Lower leg skin (tissue), 3 donors: ENCODE measurements around the gene TMEM154.

ENCODE experiments used
- POLR2A ChIP-seq, 2 donors: fragments of 450-650 bp; IDR thresholded peaks; one replicate each; pipeline ENCODE4 v1.6.1; 2016 to 2017; ENCODE audit warnings: antibody characterized with exemption in 2 of 2, mild to moderate bottlenecking in 1 of 2, moderate library complexity in 1 of 2
- TF ChIP-seq, protein P1 (sequence below), 3 donors: fragments of 450-650 bp; IDR thresholded peaks; one replicate each; pipeline ENCODE4 v1.5.1; 2016; ENCODE audit warnings: antibody characterized with exemption in 3 of 3, mild to moderate bottlenecking in 3 of 3, moderate library complexity in 2 of 3

DNA sequence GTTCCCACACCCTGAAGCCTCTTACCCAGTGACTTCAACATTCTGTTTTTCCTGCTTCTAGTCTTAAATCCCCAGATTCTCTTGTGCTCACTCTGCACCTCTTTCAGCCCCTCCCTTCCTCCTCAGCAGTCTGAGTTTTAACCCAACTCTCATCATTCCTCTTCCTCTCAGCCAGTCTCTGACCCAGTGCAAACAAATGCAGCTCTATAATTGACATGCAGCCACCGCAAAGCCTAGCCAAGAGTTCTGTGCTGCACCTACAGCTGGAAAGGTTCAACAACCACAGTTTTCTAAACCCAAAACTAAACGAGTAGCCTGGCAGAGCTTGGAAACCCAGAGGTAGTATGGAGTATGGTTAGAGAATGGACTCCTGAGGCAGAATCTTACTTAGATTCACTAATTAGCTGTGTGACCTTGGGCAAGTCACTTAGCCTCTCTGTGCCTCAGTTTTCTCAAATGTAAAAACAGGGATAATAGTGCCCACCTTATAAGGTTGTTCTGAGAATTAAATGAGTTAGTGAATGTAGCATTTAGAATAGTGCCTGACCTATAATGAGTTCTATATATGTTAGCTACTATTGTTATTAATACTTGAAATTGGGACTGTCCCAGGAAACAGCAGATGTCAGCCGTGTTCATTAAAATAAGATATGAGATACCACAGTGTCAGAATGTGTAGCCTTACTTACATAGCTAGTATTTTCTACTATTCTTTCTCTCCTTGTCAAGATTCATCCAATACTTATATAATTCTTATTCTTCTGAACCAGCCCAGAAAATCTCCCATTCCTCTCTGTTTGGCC lies 3.5 kb downstream of the TMEM154 start:
- TF ChIP-seq, protein P1, sequence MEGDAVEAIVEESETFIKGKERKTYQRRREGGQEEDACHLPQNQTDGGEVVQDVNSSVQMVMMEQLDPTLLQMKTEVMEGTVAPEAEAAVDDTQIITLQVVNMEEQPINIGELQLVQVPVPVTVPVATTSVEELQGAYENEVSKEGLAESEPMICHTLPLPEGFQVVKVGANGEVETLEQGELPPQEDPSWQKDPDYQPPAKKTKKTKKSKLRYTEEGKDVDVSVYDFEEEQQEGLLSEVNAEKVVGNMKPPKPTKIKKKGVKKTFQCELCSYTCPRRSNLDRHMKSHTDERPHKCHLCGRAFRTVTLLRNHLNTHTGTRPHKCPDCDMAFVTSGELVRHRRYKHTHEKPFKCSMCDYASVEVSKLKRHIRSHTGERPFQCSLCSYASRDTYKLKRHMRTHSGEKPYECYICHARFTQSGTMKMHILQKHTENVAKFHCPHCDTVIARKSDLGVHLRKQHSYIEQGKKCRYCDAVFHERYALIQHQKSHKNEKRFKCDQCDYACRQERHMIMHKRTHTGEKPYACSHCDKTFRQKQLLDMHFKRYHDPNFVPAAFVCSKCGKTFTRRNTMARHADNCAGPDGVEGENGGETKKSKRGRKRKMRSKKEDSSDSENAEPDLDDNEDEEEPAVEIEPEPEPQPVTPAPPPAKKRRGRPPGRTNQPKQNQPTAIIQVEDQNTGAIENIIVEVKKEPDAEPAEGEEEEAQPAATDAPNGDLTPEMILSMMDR (IDR thresholded peaks at IDR 0.05), result no peak
- no peak for TF ChIP-seq POLR2A (IDR thresholded peaks at IDR 0.05)
